Measurements from ENCODE around the gene SFT2D2.

The SFT2D2 gene

DNA sequence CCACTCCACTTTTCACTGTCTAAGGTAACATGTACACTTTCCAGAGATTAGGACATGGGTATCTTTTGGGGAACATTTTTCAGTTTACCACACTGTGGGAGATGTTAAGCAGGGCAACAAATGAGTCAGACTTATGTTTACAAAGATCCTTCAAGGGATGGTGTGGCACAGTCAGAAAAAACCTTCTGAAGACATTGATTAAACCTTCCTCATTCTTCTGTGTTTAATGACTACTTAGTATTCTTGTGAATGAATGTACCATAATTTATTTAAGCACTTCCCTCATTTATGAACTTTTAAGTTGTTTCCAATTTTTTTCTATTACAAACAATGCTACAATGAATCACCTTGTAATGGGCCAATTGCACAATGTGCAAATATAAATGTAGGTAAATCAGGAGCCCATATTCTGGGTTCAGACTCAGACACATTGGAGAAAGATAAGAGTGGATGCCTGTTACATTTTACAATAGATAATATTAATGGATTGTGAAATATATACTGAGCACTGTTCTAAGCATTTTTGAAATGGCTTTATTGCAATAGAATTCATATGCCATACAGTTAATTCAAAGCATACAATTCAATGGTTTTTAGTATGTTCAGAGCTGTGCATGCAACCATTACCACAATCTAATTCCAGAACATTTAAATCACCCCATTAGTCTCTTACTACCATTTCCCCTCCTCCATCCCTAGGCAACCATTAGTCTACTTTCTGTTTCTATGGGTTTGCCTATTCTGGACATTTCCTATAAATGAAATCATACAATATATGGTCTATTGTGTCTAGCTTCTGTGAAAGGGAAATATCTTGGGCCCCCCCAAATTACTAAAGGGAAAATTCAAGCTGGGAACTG is 1.9 kb upstream of the SFT2D2 start:
- peak; percentile 29 for DNase-seq

GRCh38 chr1:168224991-168225390 is 813 bp upstream of the SFT2D2 start:
- no peak for DNase-seq

GRCh38 chr1:168227620-168228019 is 1.8 kb downstream of the SFT2D2 start:
- no peak for DNase-seq

DNA sequence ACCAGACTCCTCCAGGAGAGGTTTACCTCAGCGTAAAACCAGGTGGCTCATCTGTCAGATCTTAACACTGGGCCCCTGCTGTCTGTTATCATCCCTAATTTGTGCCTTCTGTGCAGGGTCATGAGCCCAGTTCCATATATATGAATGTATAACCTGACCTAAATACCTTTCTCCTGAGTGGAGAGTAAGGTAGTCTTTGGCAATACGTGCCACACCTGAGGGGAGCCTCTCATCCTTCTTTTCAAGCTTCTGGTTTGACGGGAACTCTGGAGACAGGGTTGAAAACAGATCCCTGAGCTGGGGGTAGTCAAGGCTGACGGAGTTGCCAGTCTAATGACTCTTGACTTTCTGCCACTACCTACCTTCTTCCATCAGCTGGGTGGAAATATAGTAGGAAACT is 4.1 kb downstream of the SFT2D2 start:
- DNase-seq, result no peak

GRCh38 chr1:168230709-168231108 is 4.9 kb downstream of the SFT2D2 start:
- DNase-seq, result no peak

- peak; percentile 48 for DNase-seq
Measured at GRCh38 chr1:168234846-168235547, 9.2 kb downstream of the SFT2D2 start.

GRCh38 chr1:168235548-168235885 is 9.7 kb downstream of the SFT2D2 start:
- DNase-seq, result no peak

GRCh38 chr1:168235937-168236336 is 10.1 kb downstream of the SFT2D2 start:
- DNase-seq, result no peak

- DNase-seq, result no peak
Measured at GRCh38 chr1:168236836-168237611, 11.2 kb downstream of the SFT2D2 start.

DNA sequence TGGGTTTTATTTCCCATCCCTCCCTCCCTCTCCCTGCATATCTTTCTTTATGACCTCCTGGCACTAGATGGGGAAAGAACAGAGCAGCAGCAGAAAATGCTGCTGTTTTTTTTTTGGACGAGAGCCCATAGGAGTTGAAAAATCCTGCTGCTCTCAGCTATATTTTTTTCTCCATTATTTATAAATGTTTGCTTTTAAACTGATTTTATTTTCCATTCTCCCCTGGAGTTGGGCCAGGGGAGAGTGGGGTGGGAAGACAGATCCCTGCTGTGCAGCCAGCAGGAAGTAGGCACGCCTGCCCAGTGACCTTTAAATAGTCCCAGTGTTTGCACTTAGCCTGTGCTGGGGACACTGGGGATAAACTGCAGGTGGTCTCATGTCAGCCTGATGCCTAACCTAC is 17.4 kb downstream of the SFT2D2 start:
- DNase-seq, result no peak

DNA sequence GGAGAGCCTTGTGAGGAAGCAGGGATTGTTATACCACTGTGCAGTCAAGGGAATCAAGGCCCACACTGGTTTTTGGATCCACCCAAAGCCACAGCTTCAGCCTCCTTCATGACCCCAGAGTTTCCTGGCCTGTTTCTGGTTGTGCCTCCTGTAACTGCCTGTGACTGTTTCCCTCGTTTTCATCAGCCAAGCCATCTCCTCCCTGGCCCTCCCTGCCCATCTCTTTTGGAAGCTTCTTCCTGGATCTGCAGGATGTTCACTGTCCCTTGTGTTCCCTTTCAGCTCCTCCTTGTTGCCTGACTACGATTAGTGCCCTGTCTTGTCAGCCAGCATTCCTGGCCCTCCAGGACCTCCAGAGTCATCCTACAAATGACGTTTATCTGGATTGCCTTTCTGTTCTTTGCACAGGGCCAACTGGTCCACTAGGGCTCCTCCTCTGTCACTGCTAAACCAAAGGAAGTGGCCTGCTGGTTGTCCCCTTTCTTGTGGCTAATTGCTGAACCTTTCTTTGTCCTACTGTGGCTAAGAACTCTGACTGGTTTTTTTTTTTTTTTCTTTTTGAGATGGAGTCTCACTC is 17.9 kb downstream of the SFT2D2 start:
- no peak for DNase-seq

GRCh38 chr1:168245042-168245441 is 19.2 kb downstream of the SFT2D2 start:
- DNase-seq, result no peak

- DNase-seq, result no peak
Measured at GRCh38 chr1:168246506-168246905, 20.7 kb downstream of the SFT2D2 start.

DNA sequence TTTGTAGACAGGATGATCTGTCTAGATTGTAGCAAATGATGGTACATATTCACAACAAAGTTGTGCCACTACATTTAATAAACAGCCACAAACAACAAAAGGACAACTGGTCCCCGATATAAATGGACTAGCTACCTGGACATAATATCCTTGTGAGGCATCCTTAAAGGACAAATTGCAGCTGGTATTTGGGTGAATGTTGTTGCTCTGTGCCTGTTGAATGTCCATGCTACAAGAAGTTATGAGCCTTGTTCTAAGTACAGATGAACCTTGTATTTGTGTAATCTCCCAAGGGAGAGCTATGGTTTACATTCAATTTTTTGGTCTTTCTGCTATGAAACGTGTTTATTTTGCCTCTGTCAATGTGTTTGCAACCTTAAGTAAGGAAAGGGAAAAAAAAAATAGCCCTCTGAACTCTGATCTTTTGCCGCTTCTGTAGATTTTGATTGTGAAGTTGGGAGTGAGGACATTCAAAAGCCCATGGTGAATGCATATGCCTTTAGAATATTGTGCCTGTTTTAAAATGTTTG is 26.5 kb downstream of the SFT2D2 start:
- no peak for DNase-seq

GRCh38 chr1:168256164-168256563 is 30.4 kb downstream of the SFT2D2 start:
- no peak for DNase-seq

- DNase-seq, result no peak
Measured at GRCh38 chr1:168257397-168257796, 31.6 kb downstream of the SFT2D2 start.

DNA sequence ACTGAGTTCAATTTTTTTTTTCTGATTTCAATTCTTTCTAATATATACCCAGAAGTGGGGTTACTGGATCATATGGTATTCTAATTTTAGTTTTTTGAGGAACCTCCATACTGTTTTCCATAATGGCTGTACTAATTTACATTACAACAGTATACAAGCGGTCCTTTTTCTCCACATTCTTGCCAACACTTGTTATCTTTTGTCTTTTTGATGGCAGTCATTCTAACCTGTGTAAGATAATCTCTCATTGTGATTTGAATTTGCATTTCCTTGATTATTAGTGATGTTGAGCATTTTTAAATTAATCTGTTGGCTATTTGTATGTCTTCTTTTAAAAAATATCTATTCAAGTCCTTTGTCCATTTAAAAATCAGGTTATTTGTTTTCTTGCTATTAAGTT is 33.8 kb downstream of the SFT2D2 start:
- DNase-seq, result no peak

- no peak for DNase-seq
Measured at GRCh38 chr1:168260393-168260792, 34.6 kb downstream of the SFT2D2 start.

DNA sequence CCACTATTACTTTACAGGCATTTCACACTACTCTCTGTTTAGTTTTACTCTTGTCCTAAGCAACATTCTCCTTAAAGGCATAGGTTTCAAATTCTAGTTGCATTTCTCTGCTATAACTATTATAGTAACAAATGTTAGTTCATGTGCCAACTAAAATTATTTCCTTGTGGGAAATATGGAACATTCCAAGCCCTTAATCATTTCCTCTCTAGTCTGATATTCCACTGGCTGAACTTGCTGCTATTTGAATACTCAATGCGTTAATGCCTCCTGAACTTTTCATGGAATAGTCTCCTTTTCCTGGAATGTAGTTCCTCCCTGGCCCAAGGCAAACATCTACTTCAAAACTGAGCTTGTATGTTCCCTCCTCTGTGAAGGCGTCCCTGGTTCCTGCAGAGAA is 35.6 kb downstream of the SFT2D2 start:
- peak; percentile 89 for DNase-seq

DNA sequence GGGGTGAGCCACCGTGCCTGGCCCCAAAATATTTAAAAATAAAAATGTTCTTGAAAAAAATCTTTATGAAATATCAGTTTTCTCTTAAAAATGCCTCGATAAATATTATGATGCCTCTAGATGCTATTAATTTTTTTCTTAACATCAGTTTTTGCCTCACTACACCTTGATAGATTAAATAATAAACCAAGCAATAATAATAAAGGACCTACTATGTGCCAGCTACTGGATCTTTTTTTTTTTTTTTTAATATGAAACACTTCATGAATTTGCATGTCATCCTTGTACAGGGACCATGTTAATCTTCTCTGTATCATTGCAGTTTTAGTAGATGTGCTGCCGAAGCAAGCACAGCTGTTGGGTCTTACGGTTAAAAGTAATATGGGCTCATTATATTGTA is 37.3 kb downstream of the SFT2D2 start:
- DNase-seq, result no peak

DNA sequence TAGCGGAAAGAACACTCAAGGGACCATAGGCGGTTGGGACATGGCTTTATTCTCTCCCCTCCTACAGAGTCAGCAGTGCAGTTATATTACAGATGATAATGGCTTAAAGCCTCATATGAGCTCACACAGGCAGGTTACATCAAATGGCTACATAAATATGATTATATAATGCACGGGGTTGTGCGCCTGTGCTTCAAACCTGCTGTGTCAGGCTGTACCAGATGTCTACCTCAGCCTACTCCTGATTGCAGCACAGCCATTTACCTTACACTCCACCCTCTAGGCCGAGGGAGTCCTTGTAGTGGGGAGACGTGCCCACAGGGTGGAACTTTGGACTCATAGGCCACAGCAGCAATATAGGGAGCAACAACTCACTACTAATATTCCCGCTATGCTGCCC is 38.5 kb downstream of the SFT2D2 start:
- DNase-seq, result no peak

- DNase-seq, result no peak
Measured at GRCh38 chr1:168265596-168265995, 39.8 kb downstream of the SFT2D2 start.

Data from fibroblast of skin of back (primary cell).